ENCODE results near the gene PCF11.

The PCF11 gene

GRCh38 chr11:83219095-83219494, 62.2 kb downstream of the PCF11 start:
- TF ChIP-seq SPI1 (IDR thresholded peaks at IDR 0.05; ENCODE audit: borderline replicate concordance, low read depth) (no peak), CTCF (IDR thresholded peaks at IDR 0.05; ENCODE audit: insufficient read depth, low read length) (no peak), REST (IDR thresholded peaks at IDR 0.05; ENCODE audit: insufficient replicate concordance, low read depth) (no peak), GABPA (IDR thresholded peaks at IDR 0.05; ENCODE audit: low read depth) (no peak), POLR2AphosphoS5 (IDR thresholded peaks at IDR 0.05; ENCODE audit: low read depth) (no peak)
- H3K27me3 ChIP-seq (ENCODE audit: insufficient read depth, poor library complexity, severe bottlenecking), result no peaks in the 10 kb centered on the region
- DNase-seq (ENCODE audit: low read depth in 1 of 2, low spot score in 1 of 2), result no peak
- H3K27ac ChIP-seq (replicated peaks), result no peak overlapping the region
- H3K4me3 ChIP-seq (replicated peaks; ENCODE audit: insufficient read depth, low read length), result no peak overlapping the region

GRCh38 chr11:83220260-83220659, 63.3 kb downstream of the PCF11 start:
- no peaks in the 10 kb centered on the region for H3K27me3 ChIP-seq (ENCODE audit: insufficient read depth, poor library complexity, severe bottlenecking)
- no peak overlapping the region for H3K4me3 ChIP-seq (replicated peaks; ENCODE audit: insufficient read depth, low read length)
- no peak for TF ChIP-seq GABPA (IDR thresholded peaks at IDR 0.05; ENCODE audit: low read depth)
- TF ChIP-seq POLR2AphosphoS5 (IDR thresholded peaks at IDR 0.05; ENCODE audit: low read depth), result no peak
- no peak for TF ChIP-seq SPI1 (IDR thresholded peaks at IDR 0.05; ENCODE audit: borderline replicate concordance, low read depth)
- TF ChIP-seq REST (IDR thresholded peaks at IDR 0.05; ENCODE audit: insufficient replicate concordance, low read depth), result no peak
- TF ChIP-seq CTCF (IDR thresholded peaks at IDR 0.05; ENCODE audit: insufficient read depth, low read length), result no peak
- no peak overlapping the region for H3K27ac ChIP-seq (replicated peaks)
- no peak for DNase-seq (ENCODE audit: low read depth in 1 of 2, low spot score in 1 of 2)

- TF ChIP-seq POLR2AphosphoS5 (IDR thresholded peaks at IDR 0.05; ENCODE audit: low read depth), result no peak
- TF ChIP-seq REST (IDR thresholded peaks at IDR 0.05; ENCODE audit: insufficient replicate concordance, low read depth), result no peak
- no peak for TF ChIP-seq SPI1 (IDR thresholded peaks at IDR 0.05; ENCODE audit: borderline replicate concordance, low read depth)
- TF ChIP-seq CTCF (IDR thresholded peaks at IDR 0.05; ENCODE audit: insufficient read depth, low read length), result no peak
- TF ChIP-seq GABPA (IDR thresholded peaks at IDR 0.05; ENCODE audit: low read depth), result no peak
- no peak for DNase-seq (ENCODE audit: low read depth in 1 of 2, low spot score in 1 of 2)
- Histone ChIP-seq H3K27me3 (ENCODE audit: insufficient read depth, poor library complexity, severe bottlenecking) (no peaks in the 10 kb centered on the region), H3K4me3 (replicated peaks; ENCODE audit: insufficient read depth, low read length) (no peak overlapping the region), H3K27ac (replicated peaks) (no peak overlapping the region)
Observed at GRCh38 chr11:83221694-83222093, 64.8 kb downstream of the PCF11 start.
